HEK293 (cell line): ENCODE data around the gene EFHC1.

Experiments used
- CTCF ChIA-PET: fragments of 350-600 bp; formaldehyde crosslinking; extraction: SDS; loops from one replicate; lab custom pipeline; 2021; ENCODE audit warnings: antibody characterized with exemption; lab: Yijun Ruan, JAX
- POLR2A ChIA-PET: fragments of 300-600 bp; formaldehyde crosslinking; extraction: SDS; loops from one replicate; lab custom pipeline; 2020; ENCODE audit warnings: antibody characterized with exemption, inconsistent platforms; lab: Yijun Ruan, JAX
- H3K27ac ChIP-seq: fragments of 200-500 bp; sonication (Bioruptor generic); 2 replicates; pipeline ENCODE4 v1.5.1; 2014; ENCODE audit warnings: low read depth, low read length, control low read depth, inconsistent platforms; ENCODE audit errors: extremely low read depth
- H3K36me3 ChIP-seq, 2 experiments: fragments of 200-500 bp in 1 of 2; sonication (Bioruptor generic) in 1 of 2; 1 replicate in 1 of 2; 2 replicates in 1 of 2; pipeline ENCODE4 v1.5.1; 2014 to 2017; ENCODE audit warnings: inconsistent platforms in 2 of 2, low read length in 2 of 2; ENCODE audit not compliant: control insufficient read depth in 2 of 2, insufficient read depth in 1 of 2
- H3K4me1 ChIP-seq: fragments of 200-500 bp; sonication (Bioruptor generic); 2 replicates; pipeline ENCODE4 v1.5.1; 2014; ENCODE audit warnings: mild to moderate bottlenecking, low read length, inconsistent platforms; ENCODE audit not compliant: control insufficient read depth, insufficient read depth
- H3K4me3 ChIP-seq: 2 replicates; pipeline ENCODE4 v1.5.1; 2011; ENCODE audit warnings: low read depth, mild to moderate bottlenecking, control low read depth, low read length, moderate library complexity
- H3K9me3 ChIP-seq: fragments of 200-500 bp; sonication (Bioruptor generic); 2 replicates; pipeline ENCODE4 v1.5.1; 2014; ENCODE audit warnings: low read depth, low read length, inconsistent platforms; ENCODE audit not compliant: control insufficient read depth, insufficient read depth
- EGR2 ChIP-seq: fragments of 450-650 bp; formaldehyde crosslinking; IDR thresholded peaks from 2 replicates; pipeline ENCODE4 v1.5.1; 2016; ENCODE audit warnings: low read depth, missing biosample characterization, missing genetic modification characterization
- GLIS1 ChIP-seq: fragments of 450-650 bp; formaldehyde crosslinking; IDR thresholded peaks from 2 replicates; pipeline ENCODE4 v1.5.1; 2016; ENCODE audit warnings: missing biosample characterization, missing genetic modification characterization
- GLIS2 ChIP-seq: fragments of 450-650 bp; formaldehyde crosslinking; IDR thresholded peaks from 2 replicates; pipeline ENCODE4 v1.5.1; 2016; ENCODE audit warnings: missing biosample characterization, missing genetic modification characterization
- HOXC10 ChIP-seq: sonication (generic); formaldehyde crosslinking; IDR thresholded peaks from 2 replicates; pipeline ENCODE4 v1.8.1; 2023; ENCODE audit warnings: mild to moderate bottlenecking, missing genetic modification reagents
- KLF1 ChIP-seq: fragments of 450-650 bp; formaldehyde crosslinking; IDR thresholded peaks from 2 replicates; pipeline ENCODE4 v1.5.1; 2016; ENCODE audit warnings: missing biosample characterization, missing genetic modification characterization
- SCRT2 ChIP-seq: fragments of 450-650 bp; formaldehyde crosslinking; IDR thresholded peaks from 2 replicates; pipeline ENCODE4 v1.5.1; 2016; ENCODE audit warnings: missing biosample characterization, missing genetic modification characterization
- SP3 ChIP-seq: fragments of 450-650 bp; formaldehyde crosslinking; IDR thresholded peaks from 2 replicates; pipeline ENCODE4 v1.5.1; 2016; ENCODE audit warnings: missing biosample characterization, missing genetic modification characterization
- TCF7L2 ChIP-seq: IDR thresholded peaks from 2 replicates; pipeline ENCODE4 v1.6.1; 2011; ENCODE audit warnings: low read depth, mild to moderate bottlenecking, inconsistent platforms, low read length, moderate library complexity, borderline replicate concordance
- ZBTB10 ChIP-seq: fragments of 450-650 bp; formaldehyde crosslinking; IDR thresholded peaks from 2 replicates; pipeline ENCODE4 v1.5.1; 2016; ENCODE audit warnings: missing biosample characterization, missing genetic modification characterization
- ZBTB20 ChIP-seq: fragments of 450-650 bp; formaldehyde crosslinking; IDR thresholded peaks from 2 replicates; pipeline ENCODE4 v1.5.1; 2016; ENCODE audit warnings: missing biosample characterization, missing genetic modification characterization
- ZBTB8A ChIP-seq: fragments of 450-650 bp; formaldehyde crosslinking; IDR thresholded peaks from 2 replicates; pipeline ENCODE4 v1.5.1; 2016; ENCODE audit warnings: missing biosample characterization, missing genetic modification characterization
- ZEB2 ChIP-seq: fragments of 450-650 bp; formaldehyde crosslinking; IDR thresholded peaks from 2 replicates; pipeline ENCODE4 v1.5.1; 2016; ENCODE audit warnings: missing biosample characterization, missing genetic modification characterization
- ZFHX2 ChIP-seq: fragments of 450-650 bp; formaldehyde crosslinking; conservative IDR thresholded peaks from 2 replicates; pipeline ENCODE4 v1.5.1; 2016; ENCODE audit warnings: missing biosample characterization, missing genetic modification characterization
- ZNF121 ChIP-seq: fragments of 450-650 bp; formaldehyde crosslinking; IDR thresholded peaks from 2 replicates; pipeline ENCODE4 v1.5.1; 2016; ENCODE audit warnings: missing biosample characterization, missing genetic modification characterization
- ZNF2 ChIP-seq: fragments of 450-650 bp; formaldehyde crosslinking; IDR thresholded peaks from 2 replicates; pipeline ENCODE4 v1.5.1; 2016; ENCODE audit warnings: missing biosample characterization, missing genetic modification characterization
- ZNF24 ChIP-seq: fragments of 450-650 bp; formaldehyde crosslinking; IDR thresholded peaks from 2 replicates; pipeline ENCODE4 v1.5.1; 2016; ENCODE audit warnings: missing biosample characterization, missing genetic modification characterization
- ZNF37A ChIP-seq: fragments of 450-650 bp; IDR thresholded peaks from 2 replicates; pipeline ENCODE4 v1.5.1; 2018; ENCODE audit warnings: missing biosample characterization, missing genetic modification characterization
- ZNF529 ChIP-seq: fragments of 450-650 bp; formaldehyde crosslinking; IDR thresholded peaks from 2 replicates; pipeline ENCODE4 v1.5.1; 2017; ENCODE audit warnings: missing genetic modification characterization, missing biosample characterization; ENCODE audit not compliant: insufficient replicate concordance
- ZNF558 ChIP-seq: fragments of 450-650 bp; formaldehyde crosslinking; IDR thresholded peaks from 2 replicates; pipeline ENCODE4 v1.5.1; 2016; ENCODE audit warnings: missing biosample characterization, missing genetic modification characterization
- ZNF707 ChIP-seq: fragments of 450-650 bp; formaldehyde crosslinking; IDR thresholded peaks from 2 replicates; pipeline ENCODE4 v1.5.1; 2016; ENCODE audit warnings: missing biosample characterization, missing genetic modification characterization
- ZNF843 ChIP-seq: fragments of 450-650 bp; formaldehyde crosslinking; IDR thresholded peaks from 2 replicates; pipeline ENCODE4 v1.5.1; 2016; ENCODE audit warnings: missing biosample characterization, missing genetic modification characterization
- ZSCAN30 ChIP-seq: fragments of 450-650 bp; IDR thresholded peaks from 2 replicates; pipeline ENCODE4 v1.5.1; 2018; ENCODE audit warnings: missing biosample characterization, mild to moderate bottlenecking, missing genetic modification characterization, moderate library complexity
- TF ChIP-seq, protein P1 (sequence below): fragments of 450-650 bp; formaldehyde crosslinking; IDR thresholded peaks from 2 replicates; pipeline ENCODE4 v1.5.1; 2016; ENCODE audit warnings: missing biosample characterization, missing genetic modification characterization
- TF ChIP-seq, protein P2 (sequence below): sonication (generic); formaldehyde crosslinking; IDR thresholded peaks from 2 replicates; pipeline ENCODE4 v1.8.1; 2022; ENCODE audit warnings: mild to moderate bottlenecking, moderate library complexity, missing genetic modification reagents
- TF ChIP-seq, protein P3 (sequence below): fragments of 450-650 bp; formaldehyde crosslinking; IDR thresholded peaks from 2 replicates; pipeline ENCODE4 v1.5.1; 2017; ENCODE audit warnings: missing biosample characterization, mild to moderate bottlenecking, missing genetic modification characterization, moderate library complexity
- TF ChIP-seq, protein P4 (sequence below): fragments of 450-650 bp; formaldehyde crosslinking; IDR thresholded peaks from 2 replicates; pipeline ENCODE4 v1.5.1; 2017; ENCODE audit warnings: missing biosample characterization, missing genetic modification characterization

The EFHC1 gene

GRCh38 chr6:52517502-52518278, 97.5 kb downstream of the EFHC1 start:
- peaks cover 13% of the 10 kb centered on the region for H3K4me1 ChIP-seq
- TF ChIP-seq ZFHX2 (tag by site-specific recombination) = peak; percentile 75
- TF ChIP-seq ZNF37A = no peak
- TF ChIP-seq, protein P1, sequence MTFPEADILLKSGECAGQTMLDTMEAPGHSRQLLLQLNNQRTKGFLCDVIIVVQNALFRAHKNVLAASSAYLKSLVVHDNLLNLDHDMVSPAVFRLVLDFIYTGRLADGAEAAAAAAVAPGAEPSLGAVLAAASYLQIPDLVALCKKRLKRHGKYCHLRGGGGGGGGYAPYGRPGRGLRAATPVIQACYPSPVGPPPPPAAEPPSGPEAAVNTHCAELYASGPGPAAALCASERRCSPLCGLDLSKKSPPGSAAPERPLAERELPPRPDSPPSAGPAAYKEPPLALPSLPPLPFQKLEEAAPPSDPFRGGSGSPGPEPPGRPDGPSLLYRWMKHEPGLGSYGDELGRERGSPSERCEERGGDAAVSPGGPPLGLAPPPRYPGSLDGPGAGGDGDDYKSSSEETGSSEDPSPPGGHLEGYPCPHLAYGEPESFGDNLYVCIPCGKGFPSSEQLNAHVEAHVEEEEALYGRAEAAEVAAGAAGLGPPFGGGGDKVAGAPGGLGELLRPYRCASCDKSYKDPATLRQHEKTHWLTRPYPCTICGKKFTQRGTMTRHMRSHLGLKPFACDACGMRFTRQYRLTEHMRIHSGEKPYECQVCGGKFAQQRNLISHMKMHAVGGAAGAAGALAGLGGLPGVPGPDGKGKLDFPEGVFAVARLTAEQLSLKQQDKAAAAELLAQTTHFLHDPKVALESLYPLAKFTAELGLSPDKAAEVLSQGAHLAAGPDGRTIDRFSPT (tag by site-specific recombination) = peak; percentile 93
- TF ChIP-seq ZEB2 (tag by site-specific recombination) = peak; percentile 90
- TF ChIP-seq KLF1 (tag by site-specific recombination) = peak; percentile 30; the same call in 1 of the 2 replicates
- peak; percentile 19 for TF ChIP-seq ZNF2 (tag by site-specific recombination)
- TF ChIP-seq HOXC10 (CRISPR knock-in tag) = no peak
- TF ChIP-seq SCRT2 (tag by site-specific recombination) = peak; percentile 93
- TF ChIP-seq ZNF529 = no peak
- TF ChIP-seq ZNF558 (tag by site-specific recombination) = 0 out of 2 replicates have a peak, but pooled peaks have one; percentile 41
- TF ChIP-seq, protein P2, sequence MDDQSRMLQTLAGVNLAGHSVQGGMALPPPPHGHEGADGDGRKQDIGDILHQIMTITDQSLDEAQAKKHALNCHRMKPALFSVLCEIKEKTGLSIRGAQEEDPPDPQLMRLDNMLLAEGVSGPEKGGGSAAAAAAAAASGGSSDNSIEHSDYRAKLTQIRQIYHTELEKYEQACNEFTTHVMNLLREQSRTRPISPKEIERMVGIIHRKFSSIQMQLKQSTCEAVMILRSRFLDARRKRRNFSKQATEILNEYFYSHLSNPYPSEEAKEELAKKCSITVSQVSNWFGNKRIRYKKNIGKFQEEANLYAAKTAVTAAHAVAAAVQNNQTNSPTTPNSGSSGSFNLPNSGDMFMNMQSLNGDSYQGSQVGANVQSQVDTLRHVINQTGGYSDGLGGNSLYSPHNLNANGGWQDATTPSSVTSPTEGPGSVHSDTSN (CRISPR knock-in tag) = no peak
- TF ChIP-seq ZSCAN30 (tag by site-specific recombination) = 0 out of 2 replicates have a peak, but pooled peaks have one; percentile 62
- TF ChIP-seq ZNF24 = peak; percentile 91
- peak; percentile 66 for TF ChIP-seq EGR2
- TF ChIP-seq GLIS2 (tag by site-specific recombination) = peak; percentile 94
- TF ChIP-seq TCF7L2 = no peak
- TF ChIP-seq ZNF707 (tag by site-specific recombination) = no peak
- 0 out of 2 replicates have a peak, but pooled peaks have one; percentile 18 for TF ChIP-seq SP3 (tag by site-specific recombination)
- peak; percentile 30; the same call in 1 of the 2 replicates for TF ChIP-seq ZBTB20 (tag by site-specific recombination)
- TF ChIP-seq ZBTB8A (tag by site-specific recombination) = peak; percentile 85
- TF ChIP-seq, protein P3, sequence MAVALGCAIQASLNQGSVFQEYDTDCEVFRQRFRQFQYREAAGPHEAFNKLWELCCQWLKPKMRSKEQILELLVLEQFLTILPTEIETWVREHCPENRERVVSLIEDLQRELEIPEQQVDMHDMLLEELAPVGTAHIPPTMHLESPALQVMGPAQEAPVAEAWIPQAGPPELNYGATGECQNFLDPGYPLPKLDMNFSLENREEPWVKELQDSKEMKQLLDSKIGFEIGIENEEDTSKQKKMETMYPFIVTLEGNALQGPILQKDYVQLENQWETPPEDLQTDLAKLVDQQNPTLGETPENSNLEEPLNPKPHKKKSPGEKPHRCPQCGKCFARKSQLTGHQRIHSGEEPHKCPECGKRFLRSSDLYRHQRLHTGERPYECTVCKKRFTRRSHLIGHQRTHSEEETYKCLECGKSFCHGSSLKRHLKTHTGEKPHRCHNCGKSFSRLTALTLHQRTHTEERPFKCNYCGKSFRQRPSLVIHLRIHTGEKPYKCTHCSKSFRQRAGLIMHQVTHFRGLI = peak; percentile 26; the same call in 1 of the 2 replicates
- peak; percentile 95 for TF ChIP-seq GLIS1 (tag by site-specific recombination)
- TF ChIP-seq ZBTB10 = 0 out of 2 replicates have a peak, but pooled peaks have one; percentile 36
- TF ChIP-seq ZNF121 (tag by site-specific recombination) = no peak
- TF ChIP-seq, protein P4, sequence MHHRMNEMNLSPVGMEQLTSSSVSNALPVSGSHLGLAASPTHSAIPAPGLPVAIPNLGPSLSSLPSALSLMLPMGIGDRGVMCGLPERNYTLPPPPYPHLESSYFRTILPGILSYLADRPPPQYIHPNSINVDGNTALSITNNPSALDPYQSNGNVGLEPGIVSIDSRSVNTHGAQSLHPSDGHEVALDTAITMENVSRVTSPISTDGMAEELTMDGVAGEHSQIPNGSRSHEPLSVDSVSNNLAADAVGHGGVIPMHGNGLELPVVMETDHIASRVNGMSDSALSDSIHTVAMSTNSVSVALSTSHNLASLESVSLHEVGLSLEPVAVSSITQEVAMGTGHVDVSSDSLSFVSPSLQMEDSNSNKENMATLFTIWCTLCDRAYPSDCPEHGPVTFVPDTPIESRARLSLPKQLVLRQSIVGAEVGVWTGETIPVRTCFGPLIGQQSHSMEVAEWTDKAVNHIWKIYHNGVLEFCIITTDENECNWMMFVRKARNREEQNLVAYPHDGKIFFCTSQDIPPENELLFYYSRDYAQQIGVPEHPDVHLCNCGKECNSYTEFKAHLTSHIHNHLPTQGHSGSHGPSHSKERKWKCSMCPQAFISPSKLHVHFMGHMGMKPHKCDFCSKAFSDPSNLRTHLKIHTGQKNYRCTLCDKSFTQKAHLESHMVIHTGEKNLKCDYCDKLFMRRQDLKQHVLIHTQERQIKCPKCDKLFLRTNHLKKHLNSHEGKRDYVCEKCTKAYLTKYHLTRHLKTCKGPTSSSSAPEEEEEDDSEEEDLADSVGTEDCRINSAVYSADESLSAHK = no peak
- TF ChIP-seq ZNF843 (tag by site-specific recombination) = peak; percentile 58; the same call in 1 of the 2 replicates

More at GRCh38 chr6:52517502-52518278, 97.5 kb downstream of the EFHC1 start:
- CTCF ChIA-PET = interaction anchor here (0.9 to 1.0 kb wide), 2 partner anchors 15 to 64 kb away, joined by 4 to 5 read pairs; no protein-coding TSS in a partner anchor
- Histone ChIP-seq H3K4me3 (no peak overlapping the region), H3K36me3 (peaks cover 0 to 5% of the 10 kb centered on the region in 2 experiments; a peak in 1 of 3 replicates), H3K27ac (peak overlapping the region; percentile 32; the same call in 1 of the 2 replicates), H3K9me3 (no peaks in the 10 kb centered on the region)
- POLR2A ChIA-PET = interaction anchor here (1.0 to 1.1 kb wide), 2 partner anchors 13 to 18 kb away, joined by 3 to 4 read pairs; no protein-coding TSS in a partner anchor
